Gastroesophageal sphincter (tissue), 3 donors: ENCODE results near the gene SNRPB.

Experiments used
- CTCF ChIP-seq, 4 experiments: fragments of 200-600 bp in 2 of 4; fragments of 450-650 bp in 2 of 4; sonication (generic) in 1 of 4; IDR thresholded peaks; one replicate each; pipeline ENCODE4 v1.5.1; 2017 to 2019; ENCODE audit warnings: antibody characterized with exemption in 4 of 4, mild to moderate bottlenecking in 2 of 4, moderate library complexity in 2 of 4
- POLR2A ChIP-seq, 2 donors: fragments of 450-650 bp; IDR thresholded peaks; one replicate each; pipeline ENCODE4 v1.6.1; 2017; ENCODE audit warnings: antibody characterized with exemption in 2 of 2, mild to moderate bottlenecking in 2 of 2, moderate library complexity in 1 of 2
- POLR2AphosphoS5 ChIP-seq: sonication (generic); formaldehyde crosslinking; IDR thresholded peaks from one replicate; pipeline ENCODE4 v1.6.1; 2017; ENCODE audit warnings: antibody characterized with exemption

DNA sequence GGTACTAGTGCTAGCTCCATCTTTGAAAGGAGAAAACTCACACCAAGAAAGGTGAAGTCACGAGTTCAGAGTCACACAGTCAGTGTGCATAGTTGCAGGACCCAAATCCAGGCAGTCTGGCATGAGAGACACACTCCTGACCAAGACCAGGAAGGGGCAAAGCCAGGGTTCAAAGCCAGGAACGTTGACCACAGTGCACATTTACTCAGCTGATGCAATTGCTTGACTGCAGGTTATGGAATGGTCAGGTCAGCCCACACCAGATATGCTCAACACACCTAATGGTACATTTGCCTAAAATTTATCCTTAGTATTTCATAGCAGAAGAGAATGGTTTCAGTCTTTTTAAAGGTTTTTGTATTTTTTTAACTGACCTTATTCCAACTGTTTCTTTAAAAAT is 52.2 kb downstream of the SNRPB start:
- TF ChIP-seq POLR2AphosphoS5 = no peak
- TF ChIP-seq CTCF (IDR thresholded peaks at IDR 0.05) = no peak
- TF ChIP-seq POLR2A (IDR thresholded peaks at IDR 0.05) = no peak
